ENCODE measurements around the gene MAGI1. TPM values are rescaled to one million over a fixed set of nuclear protein-coding genes. Genes with fewer than 3 reads are reported as not detected.

The MAGI1 gene
- total RNA-seq, 2 donors from 2014 or later: 38.6 to 45.1 TPM

DNA sequence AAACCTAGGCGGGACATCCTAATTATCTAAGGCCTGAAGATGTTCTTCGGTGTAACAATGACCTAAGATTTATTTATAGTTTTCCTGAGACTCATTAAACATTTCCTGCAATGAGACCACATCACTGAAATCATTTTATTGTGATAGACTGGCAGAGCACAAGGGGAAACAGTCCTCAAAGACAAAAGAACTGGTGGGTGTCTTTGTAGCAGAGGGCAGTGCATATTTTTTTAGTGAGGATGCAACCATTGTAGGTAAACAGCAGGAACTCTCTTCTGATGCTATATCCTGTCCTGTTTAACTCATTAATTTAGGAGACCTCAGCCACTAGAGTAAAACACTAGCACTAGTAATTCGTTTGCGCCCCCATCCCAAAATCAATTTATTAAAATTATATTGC, 100.0 kb downstream of the MAGI1 start:
- Mint-ChIP-seq H3K27ac (no peak overlapping the region), H3K9me3 (no peaks in the 10 kb centered on the region), H3K36me3 (ENCODE audit: low read depth) (no peaks in the 10 kb centered on the region), H3K4me3 (no peak overlapping the region), H3K4me1 (peaks cover 24% of the 10 kb centered on the region), H3K27me3 (ENCODE audit: insufficient read depth) (no peaks in the 10 kb centered on the region)
- no peaks in the 10 kb centered on the region for H3K27me3 ChIP-seq (ENCODE audit: control insufficient read depth, insufficient read depth, low read length, poor library complexity, severe bottlenecking)
- TF ChIP-seq, protein P1, sequence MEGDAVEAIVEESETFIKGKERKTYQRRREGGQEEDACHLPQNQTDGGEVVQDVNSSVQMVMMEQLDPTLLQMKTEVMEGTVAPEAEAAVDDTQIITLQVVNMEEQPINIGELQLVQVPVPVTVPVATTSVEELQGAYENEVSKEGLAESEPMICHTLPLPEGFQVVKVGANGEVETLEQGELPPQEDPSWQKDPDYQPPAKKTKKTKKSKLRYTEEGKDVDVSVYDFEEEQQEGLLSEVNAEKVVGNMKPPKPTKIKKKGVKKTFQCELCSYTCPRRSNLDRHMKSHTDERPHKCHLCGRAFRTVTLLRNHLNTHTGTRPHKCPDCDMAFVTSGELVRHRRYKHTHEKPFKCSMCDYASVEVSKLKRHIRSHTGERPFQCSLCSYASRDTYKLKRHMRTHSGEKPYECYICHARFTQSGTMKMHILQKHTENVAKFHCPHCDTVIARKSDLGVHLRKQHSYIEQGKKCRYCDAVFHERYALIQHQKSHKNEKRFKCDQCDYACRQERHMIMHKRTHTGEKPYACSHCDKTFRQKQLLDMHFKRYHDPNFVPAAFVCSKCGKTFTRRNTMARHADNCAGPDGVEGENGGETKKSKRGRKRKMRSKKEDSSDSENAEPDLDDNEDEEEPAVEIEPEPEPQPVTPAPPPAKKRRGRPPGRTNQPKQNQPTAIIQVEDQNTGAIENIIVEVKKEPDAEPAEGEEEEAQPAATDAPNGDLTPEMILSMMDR (conservative IDR thresholded peaks at IDR 0.05): no peak
- H3K4me1 ChIP-seq (ENCODE audit: control insufficient read depth, insufficient read depth, low read length): peaks cover 6% of the 10 kb centered on the region
- H3K4me3 ChIP-seq (ENCODE audit: low read length): no peak overlapping the region
- peaks cover 2% of the 10 kb centered on the region for H3K9me3 ChIP-seq (ENCODE audit: control insufficient read depth, low read length)
- 82 to 93% methylated on average over 2 of the region's 4 CpGs for WGBS, 2 experiments (ENCODE audit: insufficient coverage in 1 of 2, insufficient read length in 1 of 2)
- no peak overlapping the region for H3K27ac ChIP-seq (ENCODE audit: low read depth, low read length)
- no peaks in the 10 kb centered on the region for H3K36me3 ChIP-seq (ENCODE audit: control insufficient read depth, insufficient read depth, low read length)
- DNase-seq: no peak
- no peak overlapping the region for H3K9ac ChIP-seq (ENCODE audit: extremely low read depth, low read length, poor library complexity, severe bottlenecking)

DNA sequence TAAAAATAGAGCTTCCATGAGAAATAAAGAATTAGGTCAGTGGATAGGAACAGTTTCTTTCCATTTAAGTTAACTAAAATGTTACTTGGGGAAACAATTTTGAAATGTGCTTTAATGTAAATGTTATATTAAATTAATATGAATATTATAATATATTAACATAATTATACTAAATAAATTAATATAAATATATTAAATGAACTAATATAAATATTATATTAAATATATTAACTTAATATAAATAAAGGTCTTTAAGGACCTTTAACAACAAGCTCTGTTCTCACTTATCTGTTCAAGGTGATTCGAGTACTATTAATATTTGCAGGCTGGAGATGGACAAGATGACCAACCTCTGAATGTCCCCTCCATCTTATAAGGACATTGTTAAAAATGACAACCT, 100.6 kb downstream of the MAGI1 start:
- Histone ChIP-seq H3K27ac (ENCODE audit: low read depth, low read length) (no peak overlapping the region), H3K36me3 (ENCODE audit: control insufficient read depth, insufficient read depth, low read length) (no peaks in the 10 kb centered on the region), H3K9ac (ENCODE audit: extremely low read depth, low read length, poor library complexity, severe bottlenecking) (no peak overlapping the region), H3K4me3 (ENCODE audit: low read length) (no peak overlapping the region), H3K27me3 (ENCODE audit: control insufficient read depth, insufficient read depth, low read length, poor library complexity, severe bottlenecking) (no peaks in the 10 kb centered on the region), H3K9me3 (ENCODE audit: control insufficient read depth, low read length) (peaks cover 7% of the 10 kb centered on the region), H3K4me1 (ENCODE audit: control insufficient read depth, insufficient read depth, low read length) (peaks cover 6% of the 10 kb centered on the region)
- no peaks in the 10 kb centered on the region for H3K27me3 Mint-ChIP-seq (ENCODE audit: insufficient read depth)
- peaks cover 4% of the 10 kb centered on the region for H3K9me3 Mint-ChIP-seq
- H3K36me3 Mint-ChIP-seq (ENCODE audit: low read depth): peaks cover 5% of the 10 kb centered on the region
- H3K27ac Mint-ChIP-seq: no peak overlapping the region
- TF ChIP-seq, protein P1 (conservative IDR thresholded peaks at IDR 0.05): no peak
- peaks cover 24% of the 10 kb centered on the region for H3K4me1 Mint-ChIP-seq
- no peak for DNase-seq
- H3K4me3 Mint-ChIP-seq: no peak overlapping the region
- 87 to 100% methylated on average over 1 of the region's 1 CpG for WGBS, 2 experiments (ENCODE audit: insufficient coverage in 1 of 2, insufficient read length in 1 of 2)

DNA sequence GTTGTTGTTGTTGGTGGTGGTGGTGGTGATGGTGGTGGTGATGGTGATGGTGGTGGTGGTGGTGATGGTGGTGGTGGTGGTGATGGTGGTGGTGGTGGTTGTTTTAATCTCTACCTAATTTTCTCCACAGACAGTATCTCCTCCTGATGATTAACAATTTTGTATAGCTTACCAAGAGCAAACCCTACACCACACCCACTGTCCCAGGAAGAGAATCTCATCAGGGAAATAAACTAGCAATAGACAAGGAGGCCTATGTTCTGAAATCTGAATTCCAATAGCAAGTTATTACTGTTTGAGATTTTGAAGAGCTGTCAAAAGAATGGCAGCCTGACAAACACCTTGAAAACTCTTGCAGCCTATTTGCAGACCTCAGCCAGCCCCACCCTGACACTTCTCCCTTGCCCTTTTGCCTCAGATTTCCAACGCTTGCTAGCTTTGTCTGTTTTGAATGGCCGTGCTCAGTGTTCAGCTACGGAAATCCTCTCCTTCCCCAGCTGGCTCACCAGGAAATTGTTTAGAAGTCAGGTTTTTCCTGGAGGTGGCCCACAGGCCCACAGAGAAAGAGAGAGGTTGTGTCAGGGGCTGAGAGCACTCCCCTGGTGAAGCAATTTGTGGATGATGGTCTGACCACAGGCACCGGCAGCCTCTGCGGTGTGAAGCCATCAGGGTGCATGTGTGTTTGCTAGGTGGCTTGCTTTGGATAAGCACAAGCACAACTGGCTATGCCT, 101.6 kb downstream of the MAGI1 start:
- Histone ChIP-seq H3K9me3 (ENCODE audit: control insufficient read depth, low read length) (peaks cover 13% of the 10 kb centered on the region), H3K27ac (ENCODE audit: low read depth, low read length) (no peak overlapping the region), H3K4me3 (ENCODE audit: low read length) (no peak overlapping the region), H3K9ac (ENCODE audit: extremely low read depth, low read length, poor library complexity, severe bottlenecking) (no peak overlapping the region), H3K36me3 (ENCODE audit: control insufficient read depth, insufficient read depth, low read length) (no peaks in the 10 kb centered on the region), H3K27me3 (ENCODE audit: control insufficient read depth, insufficient read depth, low read length, poor library complexity, severe bottlenecking) (no peaks in the 10 kb centered on the region), H3K4me1 (ENCODE audit: control insufficient read depth, insufficient read depth, low read length) (peaks cover 6% of the 10 kb centered on the region)
- TF ChIP-seq, protein P1 (conservative IDR thresholded peaks at IDR 0.05): no peak
- DNase-seq: peak; percentile 64
- WGBS, 2 experiments (ENCODE audit: insufficient coverage in 1 of 2, insufficient read length in 1 of 2): 44 to 70% methylated on average over 3 to 5 of the region's 5 CpGs
- Mint-ChIP-seq H3K4me3 (no peak overlapping the region), H3K27ac (no peak overlapping the region), H3K36me3 (ENCODE audit: low read depth) (peaks cover 6% of the 10 kb centered on the region), H3K27me3 (ENCODE audit: insufficient read depth) (no peaks in the 10 kb centered on the region), H3K9me3 (peaks cover 4% of the 10 kb centered on the region), H3K4me1 (peaks cover 27% of the 10 kb centered on the region)
